ENCODE data around the gene SNTG2. TPM values are rescaled to one million over a fixed set of nuclear protein-coding genes. Genes with fewer than 3 reads are reported as not detected.

The SNTG2 gene
- total RNA-seq, 4 donors from 2014 or later = 9.0 to 44.6 (median 30.8) TPM

DNA sequence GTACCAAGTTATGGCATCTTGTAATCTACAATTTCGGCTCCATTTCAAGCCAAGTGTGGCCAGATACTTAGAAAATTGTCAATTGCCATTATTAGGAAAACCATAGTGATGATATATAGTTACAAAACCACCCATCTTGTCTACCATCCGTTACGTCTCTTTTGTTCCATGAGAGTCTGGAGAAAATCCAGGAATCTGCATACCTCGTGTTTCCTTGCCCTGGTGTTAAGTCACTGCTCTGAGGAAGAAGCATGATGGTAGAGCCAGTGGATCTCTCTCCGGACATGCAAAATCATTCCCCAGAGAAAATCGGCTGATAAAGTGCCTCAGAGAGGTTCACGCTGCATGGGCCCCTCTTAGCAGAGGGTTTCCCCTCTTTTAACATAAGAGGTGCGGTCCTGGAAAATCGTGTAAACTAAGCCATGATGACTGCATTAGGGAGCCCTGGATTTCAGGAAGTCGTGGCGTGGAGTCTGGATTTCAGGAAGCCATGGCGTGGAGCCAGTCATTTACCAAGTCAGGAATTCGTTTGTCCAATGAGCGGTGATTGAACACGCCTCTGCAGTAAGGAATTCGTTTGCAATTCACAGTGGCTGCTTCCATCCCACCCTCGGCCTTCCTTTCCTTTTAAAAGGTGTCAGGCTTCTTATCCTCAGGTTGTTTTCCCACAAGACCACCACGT is 304.2 kb downstream of the SNTG2 start:
- WGBS, 2 donors = 75% methylated on average over 18 of the region's 18 CpGs
- Histone ChIP-seq H3K36me3 (no peaks in the 10 kb centered on the region), H3K27me3 (no peaks in the 10 kb centered on the region), H3K27ac (no peak overlapping the region), H3K9me3 (no peaks in the 10 kb centered on the region), H3K4me1 (peaks cover 0 to 6% (median 0%) of the 10 kb centered on the region in 4 donors), H3K4me3 (no peak overlapping the region)
- no peak for DNase-seq (ENCODE audit: low spot score in 2 of 2)
- TF ChIP-seq POLR2A (IDR thresholded peaks at IDR 0.05) = no peak
- TF ChIP-seq, protein P1, sequence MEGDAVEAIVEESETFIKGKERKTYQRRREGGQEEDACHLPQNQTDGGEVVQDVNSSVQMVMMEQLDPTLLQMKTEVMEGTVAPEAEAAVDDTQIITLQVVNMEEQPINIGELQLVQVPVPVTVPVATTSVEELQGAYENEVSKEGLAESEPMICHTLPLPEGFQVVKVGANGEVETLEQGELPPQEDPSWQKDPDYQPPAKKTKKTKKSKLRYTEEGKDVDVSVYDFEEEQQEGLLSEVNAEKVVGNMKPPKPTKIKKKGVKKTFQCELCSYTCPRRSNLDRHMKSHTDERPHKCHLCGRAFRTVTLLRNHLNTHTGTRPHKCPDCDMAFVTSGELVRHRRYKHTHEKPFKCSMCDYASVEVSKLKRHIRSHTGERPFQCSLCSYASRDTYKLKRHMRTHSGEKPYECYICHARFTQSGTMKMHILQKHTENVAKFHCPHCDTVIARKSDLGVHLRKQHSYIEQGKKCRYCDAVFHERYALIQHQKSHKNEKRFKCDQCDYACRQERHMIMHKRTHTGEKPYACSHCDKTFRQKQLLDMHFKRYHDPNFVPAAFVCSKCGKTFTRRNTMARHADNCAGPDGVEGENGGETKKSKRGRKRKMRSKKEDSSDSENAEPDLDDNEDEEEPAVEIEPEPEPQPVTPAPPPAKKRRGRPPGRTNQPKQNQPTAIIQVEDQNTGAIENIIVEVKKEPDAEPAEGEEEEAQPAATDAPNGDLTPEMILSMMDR (IDR thresholded peaks at IDR 0.05) = no peak

DNA sequence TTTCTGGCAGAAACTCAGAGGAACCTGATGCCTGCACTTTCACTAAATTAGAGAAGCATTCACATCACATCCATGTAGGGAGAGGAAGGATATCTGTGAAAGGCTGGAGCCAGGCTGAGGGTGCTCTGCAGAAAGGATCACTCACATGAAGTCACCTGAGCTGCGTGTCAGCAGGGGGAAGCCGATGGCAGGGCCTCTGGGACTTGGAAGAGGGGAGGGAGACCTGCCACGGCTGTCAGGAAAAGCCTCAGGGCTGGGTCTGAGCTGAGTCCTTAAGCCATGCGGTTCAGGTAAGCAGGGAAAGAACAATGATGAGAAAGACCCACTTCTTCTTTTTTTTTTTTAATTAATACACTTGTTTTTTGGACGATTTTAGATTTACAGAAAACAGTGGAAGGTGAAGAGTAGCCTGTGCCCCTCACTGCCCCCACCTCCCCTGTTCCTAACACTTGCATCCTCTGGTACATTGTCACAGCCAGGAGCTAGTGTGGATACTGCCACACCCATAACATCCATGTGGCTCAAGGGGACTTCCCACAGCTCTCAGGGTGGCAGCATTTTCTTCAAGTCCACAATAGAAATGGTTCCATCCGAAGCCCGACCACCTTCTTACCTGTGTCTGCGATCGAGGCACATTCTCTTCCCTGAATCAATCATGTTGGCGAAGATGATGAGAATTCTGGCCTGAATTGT is 306.1 kb downstream of the SNTG2 start:
- TF ChIP-seq POLR2A (IDR thresholded peaks at IDR 0.05) (no peak), EP300 (IDR thresholded peaks at IDR 0.05) (no peak)
- TF ChIP-seq, protein P1 (IDR thresholded peaks at IDR 0.05) = no peak

DNA sequence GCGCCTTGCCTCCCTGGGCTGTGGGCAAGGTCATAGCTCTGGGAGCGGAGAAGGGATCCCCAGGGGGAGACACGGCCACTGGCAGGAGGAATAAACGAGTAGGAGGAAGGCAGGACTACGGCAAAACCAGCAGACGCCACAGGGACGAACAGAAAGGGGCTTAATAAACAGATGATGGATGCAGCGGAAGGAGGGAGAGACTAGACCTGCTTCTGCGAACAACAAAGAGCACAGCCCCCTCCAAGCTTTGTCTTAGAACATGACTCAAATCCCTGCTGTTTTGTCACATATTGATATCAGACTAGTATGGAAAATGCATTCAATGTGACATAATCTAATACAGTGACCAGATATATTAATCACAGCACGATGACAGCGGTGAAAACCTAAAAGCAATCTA is 306.7 kb downstream of the SNTG2 start:
- WGBS, 2 donors = 73 to 76% methylated on average over 11 of the region's 11 CpGs
- Histone ChIP-seq H3K9me3 (no peaks in the 10 kb centered on the region), H3K27ac (no peak overlapping the region), H3K36me3 (no peaks in the 10 kb centered on the region), H3K4me3 (no peak overlapping the region), H3K27me3 (no peaks in the 10 kb centered on the region), H3K4me1 (peaks cover 0 to 6% (median 0%) of the 10 kb centered on the region in 4 donors)
- DNase-seq (ENCODE audit: low spot score in 2 of 2) = no peak
- TF ChIP-seq EP300 (IDR thresholded peaks at IDR 0.05) (no peak), POLR2A (IDR thresholded peaks at IDR 0.05) (no peak)
- TF ChIP-seq, protein P1 (IDR thresholded peaks at IDR 0.05) = no peak

More for the DNA sequence above, 306.1 kb downstream of the SNTG2 start:
- H3K4me1 ChIP-seq = peaks cover 0 to 6% (median 0%) of the 10 kb centered on the region in 4 donors
- H3K9me3 ChIP-seq = no peaks in the 10 kb centered on the region
- no peak overlapping the region for H3K4me3 ChIP-seq
- no peaks in the 10 kb centered on the region for H3K27me3 ChIP-seq
- H3K27ac ChIP-seq = no peak overlapping the region
- DNase-seq (ENCODE audit: low spot score in 2 of 2) = no peak
- H3K36me3 ChIP-seq = no peaks in the 10 kb centered on the region
- WGBS, 2 donors = 85% methylated on average over 10 of the region's 10 CpGs

DNA sequence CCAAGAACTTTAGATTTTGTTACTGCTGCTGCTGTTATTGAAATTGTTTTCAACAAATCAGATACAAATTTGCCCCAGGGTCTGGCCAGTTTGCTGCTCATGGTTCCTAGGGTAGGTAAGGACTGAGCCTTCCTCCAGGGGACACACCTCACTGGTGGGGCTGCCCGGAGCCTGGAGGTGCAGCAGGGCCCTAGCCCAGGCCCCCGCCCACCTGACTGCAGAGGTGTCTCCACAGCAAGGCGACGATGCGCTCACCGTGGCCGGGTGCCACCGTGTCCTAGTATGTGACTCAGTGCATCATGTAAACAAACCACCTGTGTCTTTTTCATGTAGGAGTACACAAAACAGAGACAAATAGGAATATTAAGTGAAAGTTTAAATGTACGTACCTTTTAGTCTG is 309.1 kb downstream of the SNTG2 start:
- no peaks in the 10 kb centered on the region for H3K27me3 ChIP-seq
- no peaks in the 10 kb centered on the region for H3K36me3 ChIP-seq
- WGBS, 2 donors = 83 to 89% methylated on average over 9 of the region's 9 CpGs
- no peak for TF ChIP-seq POLR2A (IDR thresholded peaks at IDR 0.05)
- TF ChIP-seq EP300 (IDR thresholded peaks at IDR 0.05) = no peak
- TF ChIP-seq, protein P1 (IDR thresholded peaks at IDR 0.05) = no peak
- H3K9me3 ChIP-seq = no peaks in the 10 kb centered on the region
- H3K4me3 ChIP-seq = no peak overlapping the region
- peaks cover 0 to 6% (median 0%) of the 10 kb centered on the region in 4 donors for H3K4me1 ChIP-seq
- DNase-seq (ENCODE audit: low spot score in 2 of 2) = no peak
- H3K27ac ChIP-seq = no peak overlapping the region

DNA sequence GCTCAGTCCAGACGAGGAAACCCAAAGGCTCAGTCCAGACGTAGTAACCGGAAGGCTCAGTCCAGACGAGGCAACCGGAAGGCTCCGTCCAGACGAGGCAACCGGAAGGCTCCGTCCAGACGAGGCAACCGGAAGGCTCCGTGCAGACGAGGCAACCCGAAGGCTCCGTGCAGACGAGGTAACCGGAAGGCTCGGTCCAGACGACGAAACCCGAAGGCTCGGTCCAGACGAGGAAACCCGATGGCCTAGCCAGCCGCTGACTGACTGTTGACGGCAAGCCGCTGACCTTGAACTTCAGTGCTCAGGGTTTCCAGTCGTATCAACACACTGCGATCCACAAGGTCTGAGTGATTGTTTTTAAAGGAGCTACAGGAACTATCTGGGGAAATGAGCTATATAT is 312.0 kb downstream of the SNTG2 start:
- peaks cover 0 to 6% (median 0%) of the 10 kb centered on the region in 4 donors for H3K4me1 ChIP-seq
- no peaks in the 10 kb centered on the region for H3K9me3 ChIP-seq
- H3K27me3 ChIP-seq = no peaks in the 10 kb centered on the region
- 75 to 78% methylated on average over 29 of the region's 29 CpGs for WGBS, 2 donors
- H3K36me3 ChIP-seq = no peaks in the 10 kb centered on the region
- DNase-seq (ENCODE audit: low spot score in 2 of 2) = no peak
- no peak for TF ChIP-seq POLR2A (IDR thresholded peaks at IDR 0.05)
- TF ChIP-seq, protein P1 (IDR thresholded peaks at IDR 0.05) = no peak
- TF ChIP-seq EP300 (IDR thresholded peaks at IDR 0.05) = no peak
- no peak overlapping the region for H3K27ac ChIP-seq
- H3K4me3 ChIP-seq = no peak overlapping the region

Data from tibial nerve (tissue), 4 donors.